Lower lobe of right lung (tissue), 2 donors: Measurements from ENCODE around the gene GPS2. TPM values are rescaled to one million over a fixed set of nuclear protein-coding genes. Genes with fewer than 3 reads are reported as not detected.
A peak's percentile ranks its signal among the peaks of the same experiment; 100 is the strongest.
"Not testable (repeated sequence)": the region's sequence is repeated elsewhere in the genome, so short reads cannot be mapped to it uniquely, and the experiment has no call there.

Experiments
- ATAC-seq, 2 donors: fragments of 200-7000 bp; cut with Tn5 transposase; one replicate each; pipeline ENCODE4 v1.9.1; 2020 to 2022; ENCODE audit warnings: mild to moderate bottlenecking in 2 of 2, moderate library complexity in 2 of 2
- DNase-seq: peaks from one replicate; pipeline ENCODE4 v3.0.0-alpha.2; 2020
- H3K27ac ChIP-seq: fragments of 200-600 bp; one replicate; pipeline ENCODE4 v1.8.0; 2022
- H3K27me3 ChIP-seq: fragments of 200-600 bp; one replicate; pipeline ENCODE4 v1.8.0; 2022; ENCODE audit warnings: low read depth
- H3K36me3 ChIP-seq: fragments of 200-600 bp; one replicate; pipeline ENCODE4 v1.8.0; 2022; ENCODE audit warnings: mild to moderate bottlenecking
- H3K4me1 ChIP-seq: fragments of 200-600 bp; one replicate; pipeline ENCODE4 v1.8.0; 2022
- H3K4me3 ChIP-seq: fragments of 200-600 bp; one replicate; pipeline ENCODE4 v1.8.0; 2022; ENCODE audit warnings: mild to moderate bottlenecking
- H3K9me3 ChIP-seq: fragments of 200-600 bp; one replicate; pipeline ENCODE4 v1.8.0; 2022
- CTCF ChIP-seq: fragments of 200-600 bp; IDR thresholded peaks from one replicate; pipeline ENCODE4 v1.8.0; 2022; ENCODE audit warnings: antibody characterized with exemption, mild to moderate bottlenecking
- intact Hi-C: fragments of 100-400 bp; cut with DNase I; formaldehyde crosslinking; loops from one replicate; pipeline ENCODE4 v1.11.0; 2022
- total RNA-seq: library from RNA; stranded (reverse); fragmentation: NEBNext Ultra II Directional; extraction: Animal tissue kit (Norgen Biotek cat#: 25700); gene quantifications from one replicate; pipeline ENCODE4 v1.2.1, GENCODE V29; 2021
- donor health status: DM: no; HTN: yes; CAD: no; lungs with severe emphysema.

GPS2 gene
- total RNA-seq, 1 donor from 2014 or later, result 66.6 TPM

- Histone ChIP-seq H3K4me3 (no peak overlapping the region), H3K27me3 (peaks cover 5% of the 10 kb centered on the region), H3K36me3 (peaks cover 4% of the 10 kb centered on the region), H3K9me3 (no peaks in the 10 kb centered on the region), H3K4me1 (peaks cover 20% of the 10 kb centered on the region), H3K27ac (no peak overlapping the region)
- ATAC-seq (no peak), DNase-seq (no peak)
- no peak for TF ChIP-seq CTCF
- intact Hi-C loops, result no loop called here
Measured at GRCh38 chr17:7346761-7347614, 31.8 kb upstream of the GPS2 start.

- intact Hi-C loops, result no loop called here
- Histone ChIP-seq H3K4me1 (peaks cover 3% of the 10 kb centered on the region), H3K27me3 (peaks cover 9% of the 10 kb centered on the region), H3K9me3 (no peaks in the 10 kb centered on the region), H3K4me3 (no peak overlapping the region), H3K36me3 (peaks cover 11% of the 10 kb centered on the region), H3K27ac (no peak overlapping the region)
- no peak for DNase-seq
- TF ChIP-seq CTCF, result no peak
- ATAC-seq, result no peak
Measured at GRCh38 chr17:7343250-7343649, 28.1 kb upstream of the GPS2 start.

- H3K4me3 ChIP-seq, result no peak overlapping the region
- peaks cover 10% of the 10 kb centered on the region for H3K27me3 ChIP-seq
- H3K4me1 ChIP-seq, result peaks cover 3% of the 10 kb centered on the region
- H3K27ac ChIP-seq, result no peak overlapping the region
- H3K36me3 ChIP-seq, result peaks cover 11% of the 10 kb centered on the region
- no peak for ATAC-seq
- no peaks in the 10 kb centered on the region for H3K9me3 ChIP-seq
- TF ChIP-seq CTCF, result no peak
- intact Hi-C loops, result no loop called here
- no peak for DNase-seq
Measured at GRCh38 chr17:7341842-7342241, 26.7 kb upstream of the GPS2 start.

GRCh38 chr17:7340179-7340578, 25.0 kb upstream of the GPS2 start:
- peaks cover 3% of the 10 kb centered on the region for H3K4me1 ChIP-seq
- intact Hi-C loops, result no loop called here
- no peak for TF ChIP-seq CTCF
- ATAC-seq (no peak), DNase-seq (no peak)
- H3K27me3 ChIP-seq, result peaks cover 21% of the 10 kb centered on the region
- H3K36me3 ChIP-seq, result peaks cover 11% of the 10 kb centered on the region
- H3K4me3 ChIP-seq, result no peak overlapping the region
- no peak overlapping the region for H3K27ac ChIP-seq
- H3K9me3 ChIP-seq, result no peaks in the 10 kb centered on the region

- H3K27ac ChIP-seq, H3K4me1 ChIP-seq, intact Hi-C loops, DNase-seq, H3K9me3 ChIP-seq, ATAC-seq: not testable (repeated sequence)
- Histone ChIP-seq H3K36me3 (peaks cover 11% of the 10 kb centered on the region), H3K27me3 (peaks cover 21% of the 10 kb centered on the region), H3K4me3 (peak overlapping the region; percentile 49)
Measured at GRCh38 chr17:7337600-7337999, 22.4 kb upstream of the GPS2 start.
